ENCODE data around the gene SEL1L3.

The SEL1L3 gene

GRCh38 chr4:25749150-25749794, 113.5 kb downstream of the SEL1L3 start:
- DNase-seq (ENCODE audit: low read depth): no peak

- no peak for DNase-seq (ENCODE audit: low read depth)
Observed at GRCh38 chr4:25743971-25744370, 118.8 kb downstream of the SEL1L3 start.

- no peak for DNase-seq (ENCODE audit: low read depth)
Observed at GRCh38 chr4:25729564-25729963, 133.2 kb downstream of the SEL1L3 start.

- DNase-seq (ENCODE audit: low read depth): no peak
Observed at GRCh38 chr4:25728886-25729285, 133.9 kb downstream of the SEL1L3 start.

- DNase-seq (ENCODE audit: low read depth): no peak
Observed at GRCh38 chr4:25727711-25728493, 134.9 kb downstream of the SEL1L3 start.

GRCh38 chr4:25725870-25726269, 136.9 kb downstream of the SEL1L3 start:
- DNase-seq (ENCODE audit: low read depth): no peak

GRCh38 chr4:25723409-25723808, 139.4 kb downstream of the SEL1L3 start:
- no peak for DNase-seq (ENCODE audit: low read depth)

- no peak for DNase-seq (ENCODE audit: low read depth)
Observed at GRCh38 chr4:25722964-25723363, 139.8 kb downstream of the SEL1L3 start.

GRCh38 chr4:25713812-25714211, 149.0 kb downstream of the SEL1L3 start:
- no peak for DNase-seq (ENCODE audit: low read depth)

GRCh38 chr4:25712611-25713010, 150.2 kb downstream of the SEL1L3 start:
- DNase-seq (ENCODE audit: low read depth): no peak

GRCh38 chr4:25710637-25711036, 152.2 kb downstream of the SEL1L3 start:
- DNase-seq (ENCODE audit: low read depth): no peak

GRCh38 chr4:25704516-25704915, 158.3 kb downstream of the SEL1L3 start:
- no peak for DNase-seq (ENCODE audit: low read depth)

- DNase-seq (ENCODE audit: low read depth): no peak
Observed at GRCh38 chr4:25703731-25704388, 158.9 kb downstream of the SEL1L3 start.

GRCh38 chr4:25702848-25703247, 159.9 kb downstream of the SEL1L3 start:
- no peak for DNase-seq (ENCODE audit: low read depth)

- DNase-seq (ENCODE audit: low read depth): no peak
Observed at GRCh38 chr4:25700661-25701060, 162.1 kb downstream of the SEL1L3 start.

- DNase-seq (ENCODE audit: low read depth): no peak
Observed at GRCh38 chr4:25697516-25697915, 165.3 kb downstream of the SEL1L3 start.

Measured in activated T-cell treated with anti-CD3 and anti-CD28 coated beads for 48 hours (primary cell).